ENCODE results near the gene TMEM270.
"Not testable (repeated sequence)": the region's sequence is repeated elsewhere in the genome, so short reads cannot be mapped to it uniquely, and the experiment has no call there.

Gene TMEM270, protein sequence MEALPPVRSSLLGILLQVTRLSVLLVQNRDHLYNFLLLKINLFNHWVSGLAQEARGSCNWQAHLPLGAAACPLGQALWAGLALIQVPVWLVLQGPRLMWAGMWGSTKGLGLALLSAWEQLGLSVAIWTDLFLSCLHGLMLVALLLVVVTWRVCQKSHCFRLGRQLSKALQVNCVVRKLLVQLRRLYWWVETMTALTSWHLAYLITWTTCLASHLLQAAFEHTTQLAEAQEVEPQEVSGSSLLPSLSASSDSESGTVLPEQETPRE

DNA sequence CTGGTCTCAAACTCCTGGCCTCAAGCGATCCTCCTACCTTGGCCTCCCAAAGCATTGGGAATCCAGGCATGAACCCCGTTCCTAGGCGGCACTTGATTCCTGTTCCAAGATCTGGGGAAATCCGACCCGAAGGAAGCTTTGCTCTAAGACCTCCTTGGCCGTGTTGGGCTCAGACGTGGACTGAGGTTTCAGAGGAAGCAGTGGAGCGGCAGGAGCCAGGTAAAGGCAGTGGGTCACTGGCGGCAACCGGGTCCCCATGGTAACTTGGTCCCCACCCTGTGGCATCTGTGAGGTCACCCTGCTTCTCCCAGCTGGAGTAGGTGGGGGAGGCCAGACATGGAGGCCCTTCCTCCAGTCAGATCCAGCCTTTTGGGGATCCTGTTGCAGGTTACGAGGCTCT lies at the start of gene TMEM270:
Gene TMEM270 (plus strand): TSS at position 301 of the 400 bp plus-strand sequence. CDS start 36 bp downstream, at position 337.
- DNase-seq (ENCODE audit: low read depth in 2 of 2): no peak

DNA sequence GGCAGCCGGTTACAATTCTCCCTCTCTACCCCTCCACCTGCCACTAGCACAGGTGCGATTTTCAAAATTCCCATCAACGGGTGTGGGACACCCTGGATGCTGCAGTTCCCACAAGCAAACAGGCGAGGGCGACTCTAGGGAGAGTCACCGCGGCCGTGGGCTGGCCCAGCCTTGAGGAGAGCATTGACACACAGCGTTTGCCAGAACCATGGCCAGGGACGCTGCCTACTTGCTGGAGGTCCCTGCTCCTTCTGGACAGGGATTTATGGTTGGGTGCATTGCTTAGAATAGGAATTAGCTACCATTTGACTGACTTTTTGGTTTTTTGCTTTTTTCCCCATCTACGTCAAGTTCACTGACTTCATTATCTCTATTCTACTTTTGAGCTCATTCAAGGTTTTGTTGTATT lies 49.2 kb upstream of the TMEM270 start:
- peak; percentile 44 to 49 for DNase-seq (ENCODE audit: low read depth in 2 of 2)

DNA sequence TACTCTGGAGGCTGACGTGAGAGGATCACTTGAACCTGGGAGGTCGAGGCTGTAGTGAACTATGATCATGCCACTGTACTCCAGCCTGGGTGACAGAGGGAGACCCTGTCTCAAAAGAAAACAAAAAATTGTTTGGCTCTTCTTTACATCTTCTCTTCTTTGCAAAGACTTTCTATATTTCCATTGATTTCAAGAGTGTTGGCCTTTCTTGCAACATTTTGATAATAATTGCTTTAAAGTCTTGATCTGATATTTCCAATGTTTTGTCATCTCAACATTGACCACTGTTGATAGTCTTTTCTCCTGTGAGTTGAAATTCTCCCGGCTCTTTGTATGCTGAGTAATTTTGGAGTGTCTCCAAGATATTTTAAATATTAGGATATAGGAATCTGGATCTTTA lies 48.0 kb upstream of the TMEM270 start:
- DNase-seq (ENCODE audit: low read depth in 2 of 2): no peak

DNA sequence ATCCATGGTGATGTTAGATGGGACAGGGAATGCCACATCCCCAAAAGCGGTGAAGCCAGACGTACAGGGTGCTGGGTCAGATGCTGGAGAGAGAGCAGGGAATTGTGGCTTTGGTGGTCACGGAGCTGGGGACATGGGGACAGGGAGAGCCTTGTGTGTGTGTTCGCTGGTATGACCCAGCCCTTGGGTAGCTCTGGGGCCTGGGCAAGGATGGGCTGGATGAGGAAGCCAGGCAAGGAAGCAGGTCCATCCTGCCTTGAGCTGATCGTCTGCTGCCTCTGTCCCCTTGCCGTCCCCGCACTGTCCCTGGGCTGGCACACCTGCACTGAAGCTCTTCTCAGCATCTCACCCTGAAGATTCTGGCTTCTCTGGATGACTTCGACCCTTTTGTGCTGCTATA lies 45.5 kb upstream of the TMEM270 start:
- no peak for DNase-seq (ENCODE audit: low read depth in 2 of 2)

DNA sequence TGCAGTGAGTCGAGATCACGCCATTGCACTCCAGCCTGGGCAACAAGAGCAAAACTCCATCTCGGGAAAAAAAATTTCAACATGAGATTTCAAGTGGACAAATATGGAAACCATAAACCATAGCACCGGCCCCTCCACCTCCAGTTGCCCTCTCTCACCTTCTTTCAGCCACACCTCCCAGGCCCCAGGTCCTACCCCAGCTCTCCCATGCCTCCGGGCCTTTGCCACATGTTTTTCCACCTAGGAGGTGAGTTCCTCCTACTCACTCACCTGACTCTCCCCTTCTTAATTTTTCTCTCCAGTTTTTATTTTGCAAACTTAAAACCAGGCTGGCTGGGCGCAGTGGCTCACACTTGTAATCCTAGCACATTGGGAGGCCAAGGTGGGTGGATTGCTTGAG lies 43.8 kb upstream of the TMEM270 start:
- no peak for DNase-seq (ENCODE audit: low read depth in 2 of 2)

DNA sequence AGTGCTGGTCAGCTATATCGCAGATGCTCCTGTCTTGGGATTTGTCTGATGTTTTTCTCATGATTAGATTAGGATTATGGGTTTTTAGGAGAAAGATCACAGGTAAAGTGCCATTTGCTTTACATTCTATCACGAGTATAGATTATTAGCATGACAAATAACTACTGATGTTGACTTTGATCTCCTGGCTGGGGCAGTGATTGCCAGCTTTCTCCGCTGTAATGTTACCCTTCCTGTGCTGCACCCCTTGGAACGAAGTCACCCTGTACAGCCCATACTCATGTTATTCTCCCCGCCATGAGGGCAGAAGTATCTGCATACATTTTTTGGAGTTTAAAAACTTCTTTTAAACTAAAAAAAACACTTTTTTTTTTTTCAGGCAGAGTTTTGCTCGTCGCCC lies 40.9 kb upstream of the TMEM270 start:
- DNase-seq (ENCODE audit: low read depth in 2 of 2): no peak

DNA sequence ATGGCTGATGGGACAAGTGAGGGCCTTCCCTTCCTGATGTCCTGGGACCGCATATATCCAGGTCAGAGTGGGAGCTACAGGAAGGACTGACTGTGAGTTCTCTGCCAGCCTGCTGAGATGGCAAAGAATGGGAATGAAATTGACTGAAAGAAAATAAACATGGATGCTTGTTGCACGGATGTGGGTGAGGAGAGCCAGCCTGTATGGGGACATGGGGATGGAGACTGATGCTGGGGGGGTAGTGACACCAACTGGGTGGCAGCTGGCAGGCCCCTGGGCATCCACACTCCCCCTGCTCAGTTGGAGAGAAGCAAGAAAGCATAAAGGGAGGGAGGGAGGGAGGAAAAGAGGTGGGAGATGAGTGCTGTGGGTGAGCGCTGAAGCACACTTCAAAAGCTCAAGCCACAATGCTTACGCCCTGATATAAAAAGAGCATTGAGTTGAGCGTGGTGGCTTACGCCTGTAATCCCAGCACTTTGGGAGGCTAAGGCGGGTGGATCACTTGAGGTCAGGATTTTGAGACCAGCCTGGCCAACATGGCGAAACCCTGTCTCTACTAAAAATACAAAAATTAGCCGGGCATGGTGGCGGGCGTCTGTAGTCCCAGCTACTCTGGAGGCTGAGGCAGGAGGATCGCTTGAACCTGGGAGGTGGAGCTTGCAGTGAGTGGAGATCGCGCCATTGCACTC lies 39.2 kb upstream of the TMEM270 start:
- DNase-seq (ENCODE audit: low read depth in 2 of 2): not testable (repeated sequence)

DNA sequence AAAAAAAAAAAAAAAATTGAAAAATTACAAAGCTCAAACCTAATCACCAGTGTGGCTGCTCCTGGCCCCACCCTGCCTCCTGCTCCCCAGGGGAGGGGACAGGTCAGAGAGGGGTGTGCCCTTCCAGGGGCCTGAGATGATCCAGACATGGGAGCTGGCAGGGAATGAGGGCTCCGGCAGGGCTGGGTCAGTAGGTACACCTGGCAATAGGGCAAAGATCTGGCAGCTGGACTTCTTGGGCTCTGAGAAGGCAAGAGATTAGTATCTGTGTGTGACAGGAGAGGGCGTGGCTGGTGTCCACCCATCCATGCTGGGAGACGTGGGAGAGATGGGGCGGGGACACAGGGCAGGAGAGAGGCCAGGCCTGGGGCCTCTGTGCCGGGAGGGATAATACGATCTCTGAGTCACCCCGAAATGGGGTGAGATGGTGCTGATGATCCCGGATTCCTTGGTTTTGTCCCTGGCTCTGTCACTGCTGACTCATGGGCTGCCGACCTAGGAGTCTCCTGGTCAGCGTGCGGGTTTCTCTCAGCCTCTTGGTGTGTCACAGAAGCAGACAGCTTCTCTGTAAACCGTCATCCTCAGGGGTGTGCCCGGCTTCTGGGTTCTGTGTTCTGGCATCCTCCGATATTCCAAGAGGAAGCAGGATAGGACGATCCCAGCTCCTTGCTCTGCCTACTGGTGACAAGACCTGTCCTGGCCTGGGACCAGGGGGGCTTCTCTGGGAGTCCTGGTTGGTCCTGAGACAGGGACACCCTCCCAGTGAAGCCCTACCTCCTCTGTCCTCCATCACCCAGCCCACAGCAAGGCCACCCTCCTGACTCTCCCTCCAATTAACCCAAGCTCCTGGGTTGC lies 38.4 kb upstream of the TMEM270 start:
- no peak for DNase-seq (ENCODE audit: low read depth in 2 of 2)

DNA sequence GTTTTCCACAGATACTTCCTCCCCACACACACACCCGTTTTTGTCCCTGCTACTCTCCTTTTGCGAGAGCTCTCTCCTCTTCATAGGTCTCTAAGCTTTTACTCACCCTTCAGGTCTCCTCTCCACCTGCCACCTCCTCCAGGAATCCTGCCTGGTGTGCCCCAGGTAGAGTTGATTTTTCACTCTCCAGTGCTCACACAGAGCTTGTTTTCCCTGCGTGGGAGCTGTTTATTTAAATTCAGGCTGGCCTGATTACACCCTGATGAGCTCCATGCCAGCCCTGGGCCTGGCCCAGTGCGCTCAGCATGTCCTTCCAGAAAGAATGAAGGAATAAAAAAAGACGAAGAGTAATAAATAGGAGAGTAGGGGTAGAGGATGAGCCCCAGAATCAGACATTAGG lies 37.7 kb upstream of the TMEM270 start:
- no peak for DNase-seq (ENCODE audit: low read depth in 2 of 2)

DNA sequence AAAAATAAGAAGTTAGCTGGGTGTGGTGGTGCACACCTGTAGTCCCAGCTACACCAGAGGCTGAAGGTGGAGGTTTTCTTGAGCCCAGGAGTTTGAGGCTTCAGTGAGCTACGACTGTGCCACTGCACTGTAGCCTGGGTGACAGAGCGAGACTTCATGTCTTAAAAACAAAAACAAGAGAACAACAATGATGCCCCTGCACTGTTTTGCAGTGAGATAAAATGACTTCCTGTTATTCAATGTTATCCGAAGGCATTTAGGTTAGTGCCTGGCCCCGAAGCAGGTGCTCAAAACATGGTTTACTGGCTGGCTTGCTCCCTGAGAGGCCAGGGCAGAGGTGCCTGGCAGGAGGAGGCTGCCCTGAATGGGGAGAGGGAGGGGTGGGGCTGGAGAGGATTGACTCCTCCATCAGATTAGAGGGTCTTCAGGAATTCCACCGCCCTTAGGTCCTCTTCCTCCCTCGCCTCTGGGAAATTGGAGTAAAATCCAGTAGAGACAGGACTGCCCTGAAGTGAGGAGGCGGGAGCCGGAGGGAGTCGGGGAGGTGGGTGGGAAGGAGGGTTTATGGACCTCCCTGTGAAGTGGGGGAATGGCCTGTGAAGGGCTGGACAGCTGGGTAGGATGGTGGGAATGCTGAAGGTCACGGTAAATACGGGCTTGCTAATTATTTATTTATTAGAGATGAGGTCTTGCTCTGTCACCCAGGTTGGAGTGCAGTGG lies 36.9 kb upstream of the TMEM270 start:
- DNase-seq (ENCODE audit: low read depth in 2 of 2): no peak

DNA sequence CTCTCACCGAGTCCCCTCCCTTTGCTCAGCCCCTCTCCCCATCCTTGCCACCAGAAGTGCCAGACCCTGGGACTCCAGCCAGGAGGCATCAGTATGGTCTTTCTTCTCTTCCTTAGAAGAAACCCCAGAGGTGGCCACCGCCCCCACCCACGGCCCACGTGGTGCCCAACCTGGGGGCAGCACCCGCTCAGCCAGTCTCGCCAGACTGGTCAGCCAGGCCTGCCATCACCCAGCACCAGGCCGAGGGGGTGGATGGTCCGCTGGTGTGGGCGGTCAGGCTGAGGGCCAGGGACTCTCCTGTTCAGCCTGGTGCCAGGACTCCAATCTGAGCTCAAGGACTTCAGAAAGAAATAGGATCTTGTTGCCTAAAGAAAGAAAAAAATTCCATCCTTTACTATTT lies 36.0 kb upstream of the TMEM270 start:
- DNase-seq (ENCODE audit: low read depth in 2 of 2): no peak

DNA sequence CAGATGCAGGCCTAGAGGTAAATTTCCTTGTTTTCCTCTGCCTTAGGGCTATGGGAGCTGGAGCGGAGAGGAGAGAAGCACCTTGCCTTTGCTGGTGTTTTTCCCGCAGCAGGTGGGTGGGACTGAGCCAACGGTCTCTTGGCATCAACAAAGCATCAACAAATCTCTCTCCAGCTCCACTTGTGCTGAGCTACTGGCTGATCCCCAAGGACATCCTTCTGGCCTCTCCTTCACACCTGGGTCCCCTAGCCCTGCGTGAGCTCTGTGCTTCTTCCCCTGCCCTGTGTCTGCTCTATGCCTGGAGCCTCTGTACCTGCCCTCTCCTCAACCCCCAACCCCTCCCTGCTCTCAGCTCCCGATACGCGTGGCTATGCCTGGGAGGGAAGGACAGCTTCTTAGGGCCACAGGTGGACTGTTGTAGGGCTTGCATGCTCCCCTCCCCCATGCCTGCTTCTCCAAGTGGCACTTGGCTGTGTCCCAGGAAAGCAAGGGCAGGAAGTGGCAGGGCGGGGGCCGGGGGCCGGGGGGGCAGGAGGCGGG lies 33.3 kb upstream of the TMEM270 start:
- no peak for DNase-seq (ENCODE audit: low read depth in 2 of 2)

DNA sequence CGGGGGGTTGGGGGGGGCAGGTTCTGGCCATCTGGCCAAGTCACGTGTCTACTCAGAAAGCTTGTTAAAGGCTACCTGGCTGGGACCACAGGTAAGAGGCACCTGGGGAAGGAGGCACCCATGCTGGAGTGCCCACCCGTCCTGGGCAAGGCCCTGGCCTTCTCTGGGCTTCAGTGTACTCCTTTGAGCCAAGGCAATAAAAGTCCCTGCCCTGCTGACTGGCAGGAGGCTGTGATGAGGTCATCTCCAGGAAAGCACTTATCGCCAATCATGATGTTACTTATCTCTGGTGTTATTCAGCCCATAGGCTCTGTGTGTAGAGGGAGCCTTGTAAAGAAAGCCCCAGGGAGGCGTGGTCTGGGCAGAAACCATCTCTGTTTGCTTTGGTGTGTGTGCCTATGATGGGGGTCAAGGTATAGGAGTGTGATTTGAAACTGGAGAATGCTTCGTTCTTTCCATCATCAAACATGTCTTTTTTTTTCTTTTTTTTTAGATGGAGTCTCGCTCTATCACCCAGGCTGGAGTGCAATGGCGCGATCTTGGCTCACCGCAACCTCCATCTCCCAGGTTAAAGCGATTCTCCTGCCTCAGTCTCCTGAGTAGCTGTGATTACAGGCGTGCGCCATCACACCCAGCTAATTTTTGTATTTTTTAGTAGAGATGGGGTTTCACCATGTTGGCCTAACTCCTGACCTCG lies 32.7 kb upstream of the TMEM270 start:
- DNase-seq (ENCODE audit: low read depth in 2 of 2): no peak

DNA sequence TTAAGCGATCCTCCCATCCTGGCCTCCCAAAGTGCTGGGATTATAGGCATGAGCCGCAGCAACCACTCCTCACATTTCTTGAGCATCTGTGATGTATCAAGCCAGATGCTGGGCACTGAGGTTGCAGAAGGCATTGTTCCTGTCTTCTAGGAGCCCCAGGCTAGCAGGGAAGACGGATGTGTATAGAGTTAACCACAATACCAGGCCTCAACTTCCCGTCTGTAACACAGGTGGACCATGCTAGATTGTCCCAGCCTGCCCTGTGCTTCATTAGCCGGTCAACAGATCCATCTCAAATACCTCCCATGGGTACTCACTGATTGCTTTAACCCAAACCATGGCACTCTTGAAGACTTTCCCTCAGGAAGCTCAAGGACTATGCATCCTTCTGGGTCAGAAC lies 32.0 kb upstream of the TMEM270 start:
- no peak for DNase-seq (ENCODE audit: low read depth in 2 of 2)

DNA sequence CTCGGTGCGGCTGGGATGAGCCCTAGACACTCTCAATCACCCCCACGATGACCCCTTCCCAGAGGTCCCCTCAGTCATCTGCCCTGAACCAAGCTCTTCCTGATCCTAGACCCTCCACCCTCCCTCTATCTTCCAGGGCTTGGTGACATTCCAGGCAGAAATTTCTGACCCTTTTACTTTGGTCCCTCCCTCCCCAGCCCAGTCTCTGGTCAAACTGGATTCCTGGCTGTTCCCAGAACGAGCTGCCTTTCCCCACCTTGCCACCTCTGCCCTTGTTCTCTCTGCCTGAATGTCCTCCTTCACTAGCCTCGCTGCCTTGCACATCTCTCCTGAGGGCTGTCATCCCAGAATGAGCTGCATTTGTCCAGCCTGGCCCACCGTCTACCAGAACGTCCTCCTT lies 31.5 kb upstream of the TMEM270 start:
- DNase-seq (ENCODE audit: low read depth in 2 of 2): no peak

DNA sequence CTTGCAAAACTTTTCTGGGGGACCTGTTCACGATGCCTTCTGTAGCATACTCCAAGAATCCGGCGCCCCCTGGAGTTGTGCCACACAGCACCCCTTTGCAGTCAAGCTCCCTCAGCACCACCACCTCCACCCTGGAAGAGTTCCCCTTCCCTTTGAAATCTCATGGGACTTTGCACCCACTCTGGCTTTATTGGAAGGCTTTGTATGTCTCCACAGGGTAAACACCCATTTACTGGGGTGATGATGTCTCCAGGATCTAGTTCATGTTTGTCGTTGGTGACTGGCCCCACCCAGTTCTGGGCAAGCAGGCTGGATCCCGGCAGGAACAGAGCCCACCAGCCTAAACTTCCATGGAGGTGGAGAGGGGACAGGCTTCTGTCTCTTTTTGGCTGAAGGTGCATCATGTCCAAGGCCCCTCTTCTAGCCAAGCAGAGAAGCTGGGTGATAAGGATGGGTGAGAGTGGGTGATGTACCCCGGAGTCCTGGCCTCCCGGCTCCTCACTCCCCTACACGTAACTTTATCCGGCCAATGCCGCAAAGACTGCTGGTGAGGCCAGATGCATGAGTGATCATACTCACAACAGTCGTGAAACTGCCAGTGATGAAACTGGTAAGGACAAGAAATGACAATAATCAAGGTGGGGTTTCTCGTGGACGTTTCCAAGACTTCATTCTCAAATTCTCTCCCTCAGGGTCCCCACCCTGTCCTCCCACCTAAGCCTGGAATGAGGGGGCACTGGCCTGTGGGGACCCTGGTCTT lies 30.9 kb upstream of the TMEM270 start:
- DNase-seq (ENCODE audit: low read depth in 2 of 2): no peak

DNA sequence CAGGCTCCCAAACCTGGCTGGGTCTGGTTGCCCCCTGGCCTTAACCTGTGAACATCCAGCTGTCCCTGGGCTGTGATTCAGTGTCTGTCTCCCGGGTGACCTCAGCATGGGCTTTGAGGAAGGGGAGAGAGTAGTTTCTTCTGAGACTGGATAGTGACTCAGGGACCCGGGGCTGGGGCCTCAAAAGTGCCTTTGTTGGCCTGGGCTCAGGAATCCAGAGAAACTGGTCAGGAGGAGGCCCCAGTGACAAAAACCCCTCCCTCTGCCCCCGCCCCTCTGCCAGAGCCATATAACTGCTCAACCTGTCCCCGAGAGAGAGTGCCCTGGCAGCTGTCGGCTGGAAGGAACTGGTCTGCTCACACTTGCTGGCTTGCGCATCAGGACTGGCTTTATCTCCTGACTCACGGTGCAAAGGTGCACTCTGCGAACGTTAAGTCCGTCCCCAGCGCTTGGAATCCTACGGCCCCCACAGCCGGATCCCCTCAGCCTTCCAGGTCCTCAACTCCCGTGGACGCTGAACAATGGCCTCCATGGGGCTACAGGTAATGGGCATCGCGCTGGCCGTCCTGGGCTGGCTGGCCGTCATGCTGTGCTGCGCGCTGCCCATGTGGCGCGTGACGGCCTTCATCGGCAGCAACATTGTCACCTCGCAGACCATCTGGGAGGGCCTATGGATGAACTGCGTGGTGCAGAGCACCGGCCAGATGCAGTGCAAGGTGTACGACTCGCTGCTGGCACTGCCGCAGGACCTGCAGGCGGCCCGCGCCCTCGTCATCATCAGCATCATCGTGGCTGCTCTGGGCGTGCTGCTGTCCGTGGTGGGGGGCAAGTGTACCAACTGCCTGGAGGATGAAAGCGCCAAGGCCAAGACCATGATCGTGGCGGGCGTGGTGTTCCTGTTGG lies 30.0 kb upstream of the TMEM270 start, which contains the start of gene CLDN4:
Gene CLDN4 (plus strand): TSS at position 316 of the 903 bp plus-strand sequence. CDS start 206 bp downstream, at position 522.
- DNase-seq (ENCODE audit: low read depth in 2 of 2): no peak

DNA sequence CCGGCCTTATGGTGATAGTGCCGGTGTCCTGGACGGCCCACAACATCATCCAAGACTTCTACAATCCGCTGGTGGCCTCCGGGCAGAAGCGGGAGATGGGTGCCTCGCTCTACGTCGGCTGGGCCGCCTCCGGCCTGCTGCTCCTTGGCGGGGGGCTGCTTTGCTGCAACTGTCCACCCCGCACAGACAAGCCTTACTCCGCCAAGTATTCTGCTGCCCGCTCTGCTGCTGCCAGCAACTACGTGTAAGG lies 29.4 kb upstream of the TMEM270 start:
- DNase-seq (ENCODE audit: low read depth in 2 of 2): no peak

DNA sequence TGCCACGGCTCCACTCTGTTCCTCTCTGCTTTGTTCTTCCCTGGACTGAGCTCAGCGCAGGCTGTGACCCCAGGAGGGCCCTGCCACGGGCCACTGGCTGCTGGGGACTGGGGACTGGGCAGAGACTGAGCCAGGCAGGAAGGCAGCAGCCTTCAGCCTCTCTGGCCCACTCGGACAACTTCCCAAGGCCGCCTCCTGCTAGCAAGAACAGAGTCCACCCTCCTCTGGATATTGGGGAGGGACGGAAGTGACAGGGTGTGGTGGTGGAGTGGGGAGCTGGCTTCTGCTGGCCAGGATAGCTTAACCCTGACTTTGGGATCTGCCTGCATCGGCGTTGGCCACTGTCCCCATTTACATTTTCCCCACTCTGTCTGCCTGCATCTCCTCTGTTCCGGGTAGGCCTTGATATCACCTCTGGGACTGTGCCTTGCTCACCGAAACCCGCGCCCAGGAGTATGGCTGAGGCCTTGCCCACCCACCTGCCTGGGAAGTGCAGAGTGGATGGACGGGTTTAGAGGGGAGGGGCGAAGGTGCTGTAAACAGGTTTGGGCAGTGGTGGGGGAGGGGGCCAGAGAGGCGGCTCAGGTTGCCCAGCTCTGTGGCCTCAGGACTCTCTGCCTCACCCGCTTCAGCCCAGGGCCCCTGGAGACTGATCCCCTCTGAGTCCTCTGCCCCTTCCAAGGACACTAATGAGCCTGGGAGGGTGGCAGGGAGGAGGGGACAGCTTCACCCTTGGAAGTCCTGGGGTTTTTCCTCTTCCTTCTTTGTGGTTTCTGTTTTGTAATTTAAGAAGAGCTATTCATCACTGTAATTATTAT lies 28.9 kb upstream of the TMEM270 start:
- DNase-seq (ENCODE audit: low read depth in 2 of 2): no peak

Measured in stimulated activated CD4-positive, alpha-beta T cell treated with anti-CD3 and anti-CD28 coated beads, Interleukin-4, amount 100 ng/mL, for 48 hours (primary cell).